ENCODE data around the gene CDC27. TPM values are rescaled to one million over a fixed set of nuclear protein-coding genes. Genes with fewer than 3 reads are reported as not detected.
A peak's percentile ranks its signal among the peaks of the same experiment; 100 is the strongest.

CDC27 gene
- total RNA-seq, 1 donor from 2014 or later: 128 TPM

DNA sequence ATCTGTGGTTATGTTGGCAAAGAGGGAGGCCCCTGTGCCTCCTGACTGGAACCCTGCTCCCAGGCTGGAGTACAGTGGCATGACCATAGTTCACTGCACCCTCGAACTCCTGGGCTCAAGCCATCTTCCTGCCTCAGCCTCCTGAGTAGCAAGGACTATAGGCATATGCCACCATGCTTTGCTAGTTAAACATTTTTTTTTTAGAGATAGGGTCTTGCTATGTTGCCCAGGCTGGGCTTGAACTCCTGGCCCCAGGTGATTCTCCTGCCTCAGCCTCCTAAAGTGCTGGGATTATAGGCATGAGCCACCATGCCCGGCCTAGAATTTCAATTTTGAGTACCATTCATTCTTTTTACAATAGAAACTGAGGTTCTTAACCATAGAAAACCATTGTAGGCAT is 43.4 kb upstream of the CDC27 start:
- Mint-ChIP-seq H3K27ac (ENCODE audit: unreplicated experiment) (no peak overlapping the region), H3K9me3 (ENCODE audit: low read depth) (no peaks in the 10 kb centered on the region), H3K4me1 (ENCODE audit: low read depth) (peaks cover 16% of the 10 kb centered on the region), H3K36me3 (ENCODE audit: low read depth) (no peaks in the 10 kb centered on the region), H3K4me3 (ENCODE audit: unreplicated experiment) (no peak overlapping the region), H3K27me3 (ENCODE audit: low read depth) (no peaks in the 10 kb centered on the region)
- no peak for DNase-seq (ENCODE audit: low spot score)
- no peak for TF ChIP-seq CTCF (IDR thresholded peaks at IDR 0.05)

GRCh38 chr17:47231866-47232265 is 42.8 kb upstream of the CDC27 start:
- H3K4me1 Mint-ChIP-seq (ENCODE audit: low read depth): peaks cover 20% of the 10 kb centered on the region
- no peak for TF ChIP-seq CTCF (IDR thresholded peaks at IDR 0.05)
- H3K36me3 Mint-ChIP-seq (ENCODE audit: low read depth): no peaks in the 10 kb centered on the region

DNA sequence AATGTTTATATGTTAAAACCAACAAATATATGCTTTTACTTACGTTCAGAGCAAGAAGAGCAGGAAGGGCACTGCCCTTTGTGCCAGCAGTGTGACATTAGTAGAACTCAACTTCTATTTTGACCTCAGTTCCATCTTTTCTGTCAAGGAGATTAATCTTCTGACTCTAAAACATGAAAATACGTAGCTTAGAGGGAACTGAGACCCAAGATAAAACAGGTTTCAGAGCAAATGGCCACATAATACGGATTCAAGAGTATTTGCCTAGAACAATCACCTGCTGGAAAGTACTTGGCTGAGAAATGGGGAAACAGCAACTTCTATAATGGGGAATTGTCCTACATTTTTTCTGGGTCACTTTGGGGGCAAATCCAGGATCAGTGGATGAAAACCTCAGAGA is 42.2 kb upstream of the CDC27 start:
- Mint-ChIP-seq H3K27me3 (ENCODE audit: low read depth) (no peaks in the 10 kb centered on the region), H3K27ac (ENCODE audit: unreplicated experiment) (no peak overlapping the region), H3K4me3 (ENCODE audit: unreplicated experiment) (no peak overlapping the region), H3K9me3 (ENCODE audit: low read depth) (no peaks in the 10 kb centered on the region), H3K36me3 (ENCODE audit: low read depth) (no peaks in the 10 kb centered on the region), H3K4me1 (ENCODE audit: low read depth) (peaks cover 21% of the 10 kb centered on the region)
- no peak for DNase-seq (ENCODE audit: low spot score)
- TF ChIP-seq CTCF (IDR thresholded peaks at IDR 0.05): no peak

More at GRCh38 chr17:47231866-47232265, 42.8 kb upstream of the CDC27 start:
- Mint-ChIP-seq H3K27me3 (ENCODE audit: low read depth) (no peaks in the 10 kb centered on the region), H3K27ac (ENCODE audit: unreplicated experiment) (no peak overlapping the region), H3K9me3 (ENCODE audit: low read depth) (no peaks in the 10 kb centered on the region), H3K4me3 (ENCODE audit: unreplicated experiment) (no peak overlapping the region)
- DNase-seq (ENCODE audit: low spot score): no peak

- no peak for TF ChIP-seq CTCF (IDR thresholded peaks at IDR 0.05)
- peak overlapping the region; percentile 68 for H3K27ac Mint-ChIP-seq (ENCODE audit: unreplicated experiment)
Measured at GRCh38 chr17:47230864-47231263, 41.8 kb upstream of the CDC27 start.

DNA sequence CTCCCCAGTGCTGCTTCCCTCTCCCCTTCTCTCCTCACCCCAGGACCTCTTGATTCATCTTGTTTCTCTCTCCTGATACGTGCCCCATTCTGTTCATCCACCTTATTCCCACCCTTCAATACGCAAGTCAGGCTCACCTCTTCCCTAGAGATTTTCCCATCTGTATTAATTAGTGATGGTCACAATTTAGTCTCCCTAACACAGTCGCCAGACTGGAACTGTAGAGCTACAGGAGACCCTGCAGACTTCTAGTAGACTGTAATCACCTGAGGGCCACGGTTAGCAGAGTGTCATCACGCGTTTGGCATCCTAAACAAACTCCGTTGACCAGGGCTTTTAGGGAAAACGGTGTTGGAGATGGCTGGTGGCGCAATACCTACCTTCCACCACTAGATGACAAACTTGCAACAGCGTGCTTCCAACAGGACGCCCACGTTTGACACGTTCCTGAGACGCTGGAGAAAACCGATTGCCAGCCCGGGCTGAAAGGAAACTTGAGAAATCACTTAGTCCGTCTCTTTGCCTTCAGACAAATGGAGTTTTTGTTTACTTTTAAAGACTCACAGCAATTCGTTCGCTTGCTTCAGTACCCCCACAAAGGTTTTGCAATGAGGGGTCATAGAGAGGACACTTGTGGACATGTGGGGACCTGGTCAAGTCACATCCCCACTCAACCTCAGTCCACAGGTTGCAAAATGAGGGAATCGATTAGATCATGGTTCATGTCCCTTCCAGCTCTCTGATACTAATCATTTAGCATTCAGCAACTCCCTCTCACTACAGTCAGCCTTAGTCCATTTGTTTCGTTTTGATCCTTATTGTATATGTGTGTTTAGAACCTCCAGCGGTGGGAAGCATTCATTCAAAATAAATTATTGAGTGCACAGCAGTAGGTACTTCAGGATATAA is 40.7 kb upstream of the CDC27 start:
- Mint-ChIP-seq H3K36me3 (ENCODE audit: low read depth) (no peaks in the 10 kb centered on the region), H3K27me3 (ENCODE audit: low read depth) (no peaks in the 10 kb centered on the region), H3K4me3 (ENCODE audit: unreplicated experiment) (peak overlapping the region; percentile 50), H3K27ac (ENCODE audit: unreplicated experiment) (peak overlapping the region; percentile 60), H3K4me1 (ENCODE audit: low read depth) (peaks cover 36% of the 10 kb centered on the region), H3K9me3 (ENCODE audit: low read depth) (no peaks in the 10 kb centered on the region)
- peak; percentile 96 for TF ChIP-seq CTCF (IDR thresholded peaks at IDR 0.05)
- DNase-seq (ENCODE audit: low spot score): no peak

More at GRCh38 chr17:47230864-47231263, 41.8 kb upstream of the CDC27 start:
- H3K9me3 Mint-ChIP-seq (ENCODE audit: low read depth): no peaks in the 10 kb centered on the region
- H3K27me3 Mint-ChIP-seq (ENCODE audit: low read depth): no peaks in the 10 kb centered on the region
- no peaks in the 10 kb centered on the region for H3K36me3 Mint-ChIP-seq (ENCODE audit: low read depth)
- peaks cover 26% of the 10 kb centered on the region for H3K4me1 Mint-ChIP-seq (ENCODE audit: low read depth)
- no peak overlapping the region for H3K4me3 Mint-ChIP-seq (ENCODE audit: unreplicated experiment)
- no peak for DNase-seq (ENCODE audit: low spot score)
